GM12864 (cell line): ENCODE measurements around the gene RAB14.

Experiments
- DNase-seq: peaks from one replicate; pipeline ENCODE4 v3.0.0-alpha.2; 2011; ENCODE audit warnings: low read depth
- H3K4me3 ChIP-seq: 2 replicates; pipeline ENCODE4 v1.5.1; 2011; ENCODE audit warnings: mild to moderate bottlenecking, low read depth, low read length, control low read depth
- TF ChIP-seq, protein P1 (sequence below): IDR thresholded peaks from 2 replicates; pipeline ENCODE4 v1.5.1; 2011; ENCODE audit warnings: low read depth, mild to moderate bottlenecking, moderate library complexity, low read length, control low read depth, inconsistent platforms; ENCODE audit errors: missing control alignments

The RAB14 gene

GRCh38 chr9:121219530-121219929 lies 17.9 kb upstream of the RAB14 start:
- TF ChIP-seq, protein P1, sequence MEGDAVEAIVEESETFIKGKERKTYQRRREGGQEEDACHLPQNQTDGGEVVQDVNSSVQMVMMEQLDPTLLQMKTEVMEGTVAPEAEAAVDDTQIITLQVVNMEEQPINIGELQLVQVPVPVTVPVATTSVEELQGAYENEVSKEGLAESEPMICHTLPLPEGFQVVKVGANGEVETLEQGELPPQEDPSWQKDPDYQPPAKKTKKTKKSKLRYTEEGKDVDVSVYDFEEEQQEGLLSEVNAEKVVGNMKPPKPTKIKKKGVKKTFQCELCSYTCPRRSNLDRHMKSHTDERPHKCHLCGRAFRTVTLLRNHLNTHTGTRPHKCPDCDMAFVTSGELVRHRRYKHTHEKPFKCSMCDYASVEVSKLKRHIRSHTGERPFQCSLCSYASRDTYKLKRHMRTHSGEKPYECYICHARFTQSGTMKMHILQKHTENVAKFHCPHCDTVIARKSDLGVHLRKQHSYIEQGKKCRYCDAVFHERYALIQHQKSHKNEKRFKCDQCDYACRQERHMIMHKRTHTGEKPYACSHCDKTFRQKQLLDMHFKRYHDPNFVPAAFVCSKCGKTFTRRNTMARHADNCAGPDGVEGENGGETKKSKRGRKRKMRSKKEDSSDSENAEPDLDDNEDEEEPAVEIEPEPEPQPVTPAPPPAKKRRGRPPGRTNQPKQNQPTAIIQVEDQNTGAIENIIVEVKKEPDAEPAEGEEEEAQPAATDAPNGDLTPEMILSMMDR, result no peak
- DNase-seq, result no peak

GRCh38 chr9:121218357-121219027 lies 16.8 kb upstream of the RAB14 start:
- TF ChIP-seq, protein P1, result no peak
- H3K4me3 ChIP-seq, result no peak overlapping the region
- DNase-seq, result no peak

More at GRCh38 chr9:121219530-121219929, 17.9 kb upstream of the RAB14 start:
- H3K4me3 ChIP-seq, result no peak overlapping the region

GRCh38 chr9:121217609-121218292 lies 16.1 kb upstream of the RAB14 start:
- TF ChIP-seq, protein P1, result no peak
- peak; percentile 53 for DNase-seq
- no peak overlapping the region for H3K4me3 ChIP-seq

GRCh38 chr9:121216271-121216805 lies 14.7 kb upstream of the RAB14 start:
- no peak for DNase-seq
- no peak overlapping the region for H3K4me3 ChIP-seq
- TF ChIP-seq, protein P1, result no peak

DNA sequence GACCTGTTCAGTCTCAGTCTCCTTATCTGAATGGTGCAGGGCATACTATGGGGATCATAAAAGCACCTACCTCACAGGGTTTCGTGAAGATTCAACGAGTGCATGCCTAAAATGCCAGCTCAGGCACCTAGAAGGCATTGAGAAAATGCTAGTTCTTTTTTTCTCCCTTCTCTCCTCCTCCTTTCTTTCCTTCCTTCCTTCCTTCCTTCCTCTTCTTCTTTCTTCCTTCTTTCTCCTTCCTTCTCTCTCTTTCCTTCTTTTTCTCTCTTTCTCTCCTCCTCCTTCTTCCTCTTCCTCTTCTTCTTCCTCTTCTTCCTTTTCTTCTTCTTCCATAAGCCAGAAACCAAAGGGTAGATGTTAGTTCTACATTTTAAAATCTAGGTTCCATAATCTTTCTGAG lies 12.3 kb upstream of the RAB14 start:
- H3K4me3 ChIP-seq, result no peak overlapping the region
- TF ChIP-seq, protein P1, result no peak

DNA sequence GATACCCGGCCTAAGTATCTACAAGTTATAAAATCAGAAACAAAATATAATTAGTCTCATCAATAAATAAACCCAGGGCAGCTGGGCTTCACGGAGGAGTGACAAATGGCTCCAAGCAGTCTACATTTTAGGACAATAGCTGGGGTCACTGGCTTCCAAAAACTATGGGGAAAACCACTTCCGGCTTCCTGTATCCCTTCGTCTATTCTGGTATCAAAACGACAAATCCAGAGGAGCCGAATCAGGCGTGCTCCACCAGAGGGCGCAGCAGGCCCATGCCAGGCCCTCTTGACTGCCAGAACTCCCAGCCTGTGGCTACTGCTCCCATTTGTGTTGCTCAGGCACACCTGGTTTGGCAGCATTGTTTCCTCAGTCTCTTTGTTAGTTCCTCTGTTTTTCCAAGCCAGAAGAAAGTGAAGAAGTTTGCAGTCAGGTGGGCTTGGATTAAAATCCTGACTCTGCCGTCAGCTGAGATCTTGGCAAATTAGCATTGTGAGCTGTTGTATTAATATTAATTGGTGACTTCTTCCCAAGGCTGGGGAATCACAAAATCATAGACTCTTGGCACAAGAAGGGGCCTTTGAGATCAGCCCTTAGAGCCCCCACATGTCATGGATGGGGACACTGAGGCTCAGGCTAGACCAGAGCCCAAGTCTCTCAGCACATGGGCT lies 11.6 kb upstream of the RAB14 start:
- TF ChIP-seq, protein P1, result peak; percentile 97

More for the DNA sequence above, 12.3 kb upstream of the RAB14 start:
- DNase-seq, result no peak

More for the DNA sequence above, 11.6 kb upstream of the RAB14 start:
- DNase-seq, result peak; percentile 42
- no peak overlapping the region for H3K4me3 ChIP-seq
